HG02981 (cell line): ENCODE results near the gene CARNS1.
A peak's percentile ranks its signal among the peaks of the same experiment; 100 is the strongest.
"Not testable (repeated sequence)": the region's sequence is repeated elsewhere in the genome, so short reads cannot be mapped to it uniquely, and the experiment has no call there.

Source experiments
- ATAC-seq: cut with Tn5 transposase; IDR thresholded peaks from one replicate; pipeline ENCODE4 v1.9.1; 2021; ENCODE audit warnings: mild to moderate bottlenecking, moderate library complexity; ENCODE audit not compliant: unreplicated experiment

Gene CARNS1

GRCh38 chr11:67463680-67464410 lies 48.4 kb downstream of the CARNS1 start:
- ATAC-seq = no peak

GRCh38 chr11:67464411-67465188 lies 49.1 kb downstream of the CARNS1 start:
- ATAC-seq = peak; percentile 51

GRCh38 chr11:67465189-67465510 lies 49.7 kb downstream of the CARNS1 start:
- ATAC-seq = no peak

GRCh38 chr11:67465530-67465929 lies 50.1 kb downstream of the CARNS1 start:
- ATAC-seq = not testable (repeated sequence)

DNA sequence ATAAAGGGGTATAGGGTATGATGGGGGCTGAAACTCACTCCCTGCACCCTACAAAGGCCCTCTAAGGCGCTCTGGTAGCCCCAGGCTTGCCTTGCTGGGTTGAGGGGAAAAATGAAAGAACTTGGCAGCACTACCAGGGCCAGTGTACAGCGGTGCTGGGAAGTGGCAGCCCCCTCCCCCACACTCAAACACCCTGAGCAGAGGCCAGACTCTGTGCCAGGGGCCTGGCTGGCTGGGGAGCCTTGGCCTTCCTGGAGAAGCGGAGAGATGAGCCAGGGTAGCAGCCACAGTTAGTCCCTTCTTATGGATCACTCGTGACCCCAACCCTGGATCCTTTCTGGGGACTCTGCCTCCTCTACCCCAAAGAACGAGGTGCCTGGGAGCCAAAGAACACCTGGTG lies 50.9 kb downstream of the CARNS1 start:
- no peak for ATAC-seq

- no peak for ATAC-seq
Observed at GRCh38 chr11:67466962-67467771, 51.7 kb downstream of the CARNS1 start.

GRCh38 chr11:67468056-67468455 lies 52.6 kb downstream of the CARNS1 start:
- no peak for ATAC-seq

DNA sequence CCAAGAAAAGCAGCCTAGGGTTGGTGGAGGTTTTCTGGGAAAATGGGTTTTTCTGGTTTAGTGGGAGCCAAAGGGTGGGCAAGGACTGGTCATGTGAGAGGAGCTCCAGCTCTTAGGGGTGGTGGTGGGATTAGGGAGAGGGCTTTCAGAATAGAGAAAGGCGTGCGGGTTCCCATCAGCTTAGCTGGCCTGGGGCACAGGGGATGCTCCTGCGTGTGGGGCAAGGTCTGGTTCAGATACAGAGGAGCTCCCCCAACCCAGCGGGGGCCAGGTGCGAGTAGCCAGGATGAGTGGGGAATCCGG lies 52.9 kb downstream of the CARNS1 start:
- ATAC-seq = no peak

DNA sequence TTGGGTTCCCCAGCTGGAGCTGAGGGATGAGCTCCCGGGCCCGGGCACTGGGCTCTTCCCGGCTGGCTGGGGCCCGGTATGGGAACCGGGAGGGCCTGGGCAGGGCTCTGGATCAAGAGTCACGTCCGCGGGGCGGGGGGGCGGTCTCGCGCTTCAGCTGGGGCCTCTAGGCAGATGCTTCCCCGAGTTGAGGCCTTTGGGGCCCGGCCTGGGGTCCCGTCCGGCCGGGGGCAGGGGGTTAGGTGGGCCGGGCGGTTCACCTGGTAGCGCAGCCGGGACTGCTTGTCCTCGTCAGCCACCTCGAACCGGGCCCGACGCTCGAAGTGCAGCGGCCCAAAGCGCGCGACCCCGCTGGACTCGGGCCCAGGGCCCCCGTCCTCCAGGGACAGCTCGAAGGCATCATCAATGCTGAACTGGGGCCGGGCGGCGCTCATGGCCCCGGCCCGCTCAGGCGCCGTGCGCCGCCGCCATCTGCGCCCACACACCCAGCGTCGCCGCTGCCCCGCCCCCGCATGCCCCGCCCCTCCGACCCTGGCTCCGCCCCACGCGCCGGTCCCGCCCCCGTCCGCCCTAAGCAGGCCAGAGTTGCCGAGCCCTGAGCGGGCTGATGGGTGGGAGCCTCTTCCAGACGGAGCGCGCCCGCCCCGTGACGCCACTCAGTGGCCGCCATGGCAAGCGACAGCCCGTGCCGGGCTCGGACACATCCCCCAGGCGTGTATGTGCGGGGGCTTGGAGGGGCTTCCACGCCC lies 53.5 kb downstream of the CARNS1 start, which contains the start of gene TMEM134:
Gene TMEM134, minus strand, starts transcription at position 493 of the 749 bp plus-strand sequence. Its CDS starts 59 bp downstream, at position 434.
- ATAC-seq = peak; percentile 80

DNA sequence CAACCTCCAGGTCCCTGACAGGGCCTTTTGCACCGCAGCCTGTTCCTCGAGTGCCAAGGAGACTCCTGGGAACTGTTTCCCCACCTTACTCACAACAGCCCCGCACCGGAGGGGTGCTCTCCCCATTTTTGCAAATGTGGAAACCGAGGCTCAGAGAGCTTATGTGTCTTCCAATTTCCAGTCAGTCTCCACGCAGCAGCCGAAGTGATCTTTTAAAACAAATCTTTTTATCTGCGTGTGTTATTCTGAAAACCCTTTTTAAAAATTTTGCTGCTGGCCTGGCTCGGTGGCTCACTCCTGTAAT lies 54.0 kb downstream of the CARNS1 start:
- no peak for ATAC-seq

DNA sequence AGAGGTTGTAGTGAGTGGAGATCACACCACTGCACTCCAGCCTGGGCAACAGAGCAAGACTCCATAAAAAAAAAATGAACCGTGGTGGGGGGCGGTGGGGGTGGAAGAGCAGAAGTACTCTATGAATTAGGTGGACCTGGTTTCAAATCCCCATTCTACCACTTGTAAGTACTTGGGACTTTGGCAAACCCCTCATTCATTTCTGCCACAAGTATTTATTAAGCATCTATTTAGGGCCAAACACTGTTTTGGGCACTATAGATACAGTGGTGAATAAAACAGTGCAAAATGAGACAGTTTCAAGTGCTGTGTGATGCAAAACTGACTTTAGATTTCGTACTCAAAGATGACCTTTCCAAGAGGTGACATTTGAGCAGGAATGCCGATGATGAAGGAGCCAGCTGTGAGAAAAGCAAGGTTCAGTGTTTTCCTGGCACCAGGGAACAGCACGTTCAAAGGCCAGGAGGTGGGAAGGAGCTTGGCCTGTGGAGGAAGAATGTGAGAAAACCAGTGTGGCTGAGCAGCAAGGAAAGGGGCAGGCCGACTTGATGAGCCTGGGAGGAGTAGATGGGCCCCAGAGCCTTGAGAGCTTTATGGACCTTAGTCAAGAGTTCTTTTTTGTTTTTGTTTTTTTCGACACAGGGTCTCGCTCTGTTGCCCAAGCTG lies 55.0 kb downstream of the CARNS1 start:
- no peak for ATAC-seq

GRCh38 chr11:67472882-67473281 lies 57.4 kb downstream of the CARNS1 start:
- ATAC-seq = no peak
